Renal cortex interstitium (tissue), 11 donors: Measurements from ENCODE around the gene TUBGCP3. TPM values are rescaled to one million over a fixed set of nuclear protein-coding genes. Genes with fewer than 3 reads are reported as not detected.
A peak's percentile ranks its signal among the peaks of the same experiment; 100 is the strongest.
"Not testable (repeated sequence)": the region's sequence is repeated elsewhere in the genome, so short reads cannot be mapped to it uniquely, and the experiment has no call there.

Experiments
- DNase-seq, 11 donors: peaks; one replicate each; pipeline ENCODE4 v3.0.0-alpha.2; 2013; ENCODE audit warnings: low read depth in 9 of 11, low spot score in 4 of 11; ENCODE audit errors: extremely low read depth in 1 of 11
- polyA plus RNA-seq, 3 donors: library from polyadenylated mRNA; unstranded; fragments of 120-200 nt; gene quantifications; one replicate each; pipeline ENCODE4 v1.2.1, GENCODE V29; 2013; ENCODE audit not compliant: insufficient read length in 3 of 3

The TUBGCP3 gene
- polyA plus RNA-seq, 3 donors: 30.3 to 37.6 (median 32.4) TPM

DNA sequence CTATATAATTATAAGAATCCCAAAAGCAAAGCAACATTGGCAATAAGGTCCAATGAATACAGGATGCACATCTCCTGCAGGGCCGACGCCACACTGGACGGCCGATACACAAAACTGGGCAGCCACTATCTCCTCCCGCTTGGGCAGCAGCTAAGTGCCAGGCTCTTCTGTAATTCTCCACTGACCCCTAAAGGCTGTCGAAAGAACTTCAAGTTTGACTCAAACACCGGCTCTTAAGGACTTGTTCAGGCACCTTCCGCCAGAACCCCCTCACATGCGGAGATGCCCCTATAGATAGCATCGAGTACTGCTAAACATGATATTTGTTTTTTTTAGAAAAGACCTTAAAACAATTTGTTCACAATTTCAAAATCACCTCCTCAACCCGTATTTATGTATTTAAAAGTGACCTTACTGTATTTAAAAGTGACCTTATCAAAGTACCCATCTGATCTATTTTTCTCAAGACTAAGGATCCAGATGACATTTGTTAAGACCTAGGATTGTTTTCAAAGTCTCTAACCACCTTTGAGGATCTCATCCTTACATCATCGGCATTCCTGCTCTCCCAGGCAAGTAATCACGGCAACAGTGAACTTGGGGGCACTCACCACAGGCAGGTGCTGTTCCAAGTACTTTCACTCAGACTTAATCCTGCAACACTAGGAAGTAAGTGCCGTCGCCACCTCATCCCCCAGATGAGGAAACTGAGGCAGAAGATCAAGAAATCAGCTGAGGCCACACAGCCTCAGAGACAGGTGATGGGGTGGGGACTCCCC is 77.8 kb downstream of the TUBGCP3 start:
- peak in 10 of 11 donors; percentile 17 to 61 (median 41) for DNase-seq

DNA sequence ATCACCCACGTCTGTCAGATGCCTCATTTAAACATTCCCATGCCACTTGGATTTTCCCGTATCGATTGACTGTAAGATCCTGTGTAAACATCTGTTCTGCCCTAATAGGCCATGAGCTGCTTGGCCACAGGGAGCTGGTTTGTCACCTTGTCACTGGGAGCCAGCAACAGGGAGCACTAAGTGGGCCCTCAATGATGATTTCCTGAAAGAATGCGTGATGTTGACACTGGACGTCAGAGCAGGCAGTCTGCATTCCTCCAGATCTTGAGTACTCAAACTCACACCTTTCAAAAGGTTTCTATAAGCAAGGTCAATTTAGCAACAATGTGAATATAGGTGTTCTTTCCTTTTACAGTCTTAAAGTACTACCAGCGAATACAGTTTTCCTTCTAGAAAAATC is 78.8 kb downstream of the TUBGCP3 start:
- DNase-seq: no peak

DNA sequence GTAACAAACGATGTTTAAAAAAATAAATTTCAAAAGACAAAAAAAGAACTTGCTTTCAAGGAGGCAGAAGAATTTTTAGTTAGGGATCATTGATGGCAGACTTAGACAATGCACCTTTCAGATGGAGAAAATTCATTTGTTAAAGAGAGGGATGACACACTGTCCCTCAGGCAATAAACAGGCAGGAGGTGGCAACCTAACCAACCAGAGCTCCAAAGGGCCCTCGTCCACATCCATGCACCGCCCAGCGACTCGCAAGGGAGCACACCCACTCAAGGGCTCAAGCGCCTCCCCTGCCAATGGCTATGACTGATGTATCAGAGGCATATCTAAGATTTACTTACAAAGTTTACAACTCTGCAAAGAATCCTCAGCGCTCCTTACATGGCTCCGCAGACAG is 81.9 kb downstream of the TUBGCP3 start:
- no peak for DNase-seq

DNA sequence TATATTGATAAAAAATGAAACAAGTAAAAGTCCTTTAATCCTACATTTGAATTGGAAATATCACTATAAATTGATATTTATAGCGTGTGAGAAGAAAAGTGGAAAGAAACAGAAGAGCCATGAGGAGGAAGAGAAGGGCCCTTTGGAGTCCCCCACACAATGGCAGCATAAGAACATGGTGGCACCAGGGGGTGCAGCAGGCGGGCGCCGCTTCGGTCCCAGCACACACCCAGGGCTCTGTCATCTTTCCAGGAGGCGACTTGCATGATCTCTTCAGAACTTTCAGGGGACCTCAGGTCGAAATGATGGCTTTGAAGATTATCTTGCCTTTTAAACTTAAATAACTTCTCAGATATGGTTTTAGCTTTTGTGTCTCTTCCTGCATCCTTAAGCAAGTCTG is 91.8 kb downstream of the TUBGCP3 start:
- no peak for DNase-seq

DNA sequence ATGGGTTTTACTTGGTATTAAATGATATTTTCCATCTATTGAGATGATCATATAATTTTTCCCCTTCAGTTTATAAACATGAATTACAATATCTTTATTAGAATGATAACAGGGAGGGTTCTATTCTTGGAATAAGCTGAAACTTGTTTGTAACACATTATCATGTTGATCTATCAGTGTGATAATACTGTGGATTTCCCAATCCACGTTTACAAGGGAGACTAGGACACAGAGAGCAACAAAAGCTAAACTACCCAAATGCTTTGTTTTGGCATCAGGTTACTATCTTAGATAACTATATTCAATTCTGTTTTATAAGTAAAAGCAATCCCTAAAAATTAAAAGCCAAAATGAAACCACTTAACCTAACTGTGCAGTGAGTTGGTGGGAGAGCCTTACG is 92.5 kb downstream of the TUBGCP3 start:
- DNase-seq: no peak

DNA sequence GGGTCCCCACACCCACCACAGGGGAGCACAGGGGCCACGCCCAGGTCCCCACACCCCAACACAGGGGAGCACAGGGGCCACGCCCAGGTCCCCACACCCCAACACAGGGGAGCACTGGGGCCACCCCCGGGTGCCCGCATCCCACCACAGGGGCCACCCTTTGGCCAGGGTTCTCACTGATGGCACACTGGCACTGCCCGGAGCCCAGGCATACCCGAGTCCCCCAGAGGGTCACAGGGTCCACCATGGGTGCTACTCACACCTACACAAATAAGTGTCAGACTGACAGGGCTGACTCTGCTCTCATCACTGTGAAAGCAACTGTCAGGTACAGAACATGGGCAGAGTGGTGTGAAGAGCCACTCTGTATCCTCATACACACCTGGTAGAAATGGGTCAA is 98.8 kb downstream of the TUBGCP3 start:
- no peak for DNase-seq

DNA sequence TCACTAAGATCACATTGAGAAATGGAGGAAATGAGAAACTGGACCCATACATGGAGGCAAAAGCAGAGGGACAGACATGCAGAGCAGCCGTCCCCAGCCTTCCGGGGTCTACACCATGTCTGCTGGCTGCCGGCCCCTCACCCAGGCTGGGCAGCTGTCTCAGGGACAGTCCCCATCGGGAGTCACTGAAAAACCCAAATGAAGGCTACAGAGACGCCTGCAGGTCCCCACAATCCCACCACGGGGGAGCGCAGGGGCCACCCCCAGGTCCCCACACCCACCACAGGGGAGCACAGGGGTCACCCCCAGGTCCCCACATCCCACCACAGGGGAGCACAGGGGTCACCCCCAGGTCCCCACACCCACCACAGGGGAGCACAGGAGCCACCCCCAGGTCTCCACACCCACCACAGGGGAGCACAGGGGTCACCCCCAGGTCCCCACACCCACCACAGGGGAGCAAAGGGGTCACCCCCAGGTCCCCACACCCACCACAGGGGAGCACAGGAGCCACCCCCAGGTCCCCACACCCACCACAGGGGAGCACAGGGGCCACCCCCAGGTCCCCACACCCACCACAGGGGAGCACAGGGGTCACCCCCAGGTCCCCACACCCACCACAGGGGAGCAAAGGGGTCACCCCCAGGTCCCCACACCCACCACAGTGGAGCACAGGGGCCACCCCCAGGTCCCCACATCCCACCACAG is 99.5 kb downstream of the TUBGCP3 start:
- DNase-seq: not testable (repeated sequence)

DNA sequence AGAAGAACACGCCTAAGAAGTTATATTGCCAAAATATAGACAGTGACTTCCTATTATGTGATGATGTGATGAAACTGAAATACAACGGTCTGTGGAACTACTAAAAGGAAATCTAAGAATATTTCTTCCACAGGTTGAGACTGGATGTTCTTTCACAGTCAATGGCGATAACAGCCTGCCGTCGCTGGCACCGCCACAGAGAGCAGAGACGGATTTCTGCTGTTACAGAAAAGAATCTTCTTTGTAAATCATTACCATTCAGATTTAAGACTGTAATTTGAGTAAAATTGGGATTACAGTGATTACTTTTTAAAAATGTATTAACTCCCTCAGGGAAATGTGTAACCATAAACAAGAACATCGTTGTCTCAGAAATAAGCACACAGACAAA is 100.8 kb downstream of the TUBGCP3 start:
- DNase-seq: no peak

DNA sequence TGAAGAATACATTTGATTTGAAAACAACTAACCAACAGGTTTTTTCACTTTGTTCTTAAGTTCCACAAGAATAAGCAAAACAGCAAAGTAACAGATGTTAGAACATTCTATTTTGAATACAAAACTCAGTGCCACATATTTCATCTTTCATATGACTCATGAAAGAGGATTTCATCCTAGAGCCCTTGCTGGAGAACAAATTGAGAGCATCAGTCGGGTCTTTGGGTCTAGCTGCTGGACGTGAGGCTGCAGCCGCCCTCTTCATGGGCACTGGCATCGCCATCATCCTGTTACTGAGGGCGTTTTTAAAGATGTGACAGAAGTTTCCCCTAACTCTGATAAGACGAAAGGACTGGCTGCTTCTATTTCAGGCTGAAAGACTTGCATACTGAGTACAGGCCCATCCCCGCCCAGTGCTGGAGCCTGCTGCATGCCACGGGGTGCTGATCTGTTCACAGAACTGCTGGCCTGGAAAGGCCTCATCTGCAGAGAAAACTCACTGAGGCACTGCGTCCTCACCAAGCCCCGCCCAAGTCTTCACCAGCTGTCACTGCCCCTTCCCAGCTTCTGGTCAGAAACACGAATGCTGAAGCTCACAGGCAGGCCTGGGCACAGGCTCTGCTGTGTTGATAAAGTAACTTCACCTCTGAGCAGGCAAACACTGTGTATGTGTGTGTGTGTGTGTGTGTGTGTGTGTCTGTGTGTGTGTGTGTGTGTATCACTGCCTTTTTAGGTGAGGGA is 101.4 kb downstream of the TUBGCP3 start:
- DNase-seq: no peak

DNA sequence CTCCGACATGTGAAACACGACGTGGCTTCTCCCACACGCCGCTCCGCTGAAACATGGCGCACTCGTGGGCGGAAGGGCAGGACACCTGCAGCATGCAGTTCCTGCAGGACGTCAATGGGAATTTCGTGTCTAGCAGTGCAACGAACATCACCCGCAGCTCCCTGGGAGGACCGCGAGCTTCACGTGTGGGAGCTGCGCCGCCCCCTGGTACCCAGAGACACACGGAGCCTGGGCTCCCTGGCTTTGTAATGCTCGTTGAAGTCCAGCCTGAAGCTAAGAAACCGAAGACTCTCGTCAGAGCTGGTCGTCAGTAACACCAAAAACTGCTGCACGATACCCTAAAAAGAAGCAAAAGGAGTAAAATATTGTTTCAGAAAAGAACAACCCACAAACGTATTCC is 102.1 kb downstream of the TUBGCP3 start:
- not testable (repeated sequence) for DNase-seq

DNA sequence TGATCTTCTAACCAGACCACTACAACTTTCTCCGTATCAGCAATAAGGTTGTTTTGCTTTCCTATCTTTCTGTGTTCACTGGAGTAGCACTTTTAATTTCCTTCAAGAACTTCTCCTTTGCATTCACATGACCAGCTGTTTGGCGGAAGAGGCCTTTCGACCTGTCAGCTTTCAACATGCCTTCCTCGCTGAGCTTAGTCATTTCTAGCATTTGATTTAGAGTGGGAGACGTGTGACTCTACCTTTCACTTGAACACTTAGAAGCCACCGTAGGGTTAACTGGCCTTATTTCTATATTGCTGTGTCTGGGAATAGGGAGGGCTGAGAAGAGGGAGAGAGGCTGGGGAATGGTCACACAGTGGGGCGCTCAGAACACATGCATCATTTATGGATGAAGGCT is 104.7 kb downstream of the TUBGCP3 start:
- no peak for DNase-seq

DNA sequence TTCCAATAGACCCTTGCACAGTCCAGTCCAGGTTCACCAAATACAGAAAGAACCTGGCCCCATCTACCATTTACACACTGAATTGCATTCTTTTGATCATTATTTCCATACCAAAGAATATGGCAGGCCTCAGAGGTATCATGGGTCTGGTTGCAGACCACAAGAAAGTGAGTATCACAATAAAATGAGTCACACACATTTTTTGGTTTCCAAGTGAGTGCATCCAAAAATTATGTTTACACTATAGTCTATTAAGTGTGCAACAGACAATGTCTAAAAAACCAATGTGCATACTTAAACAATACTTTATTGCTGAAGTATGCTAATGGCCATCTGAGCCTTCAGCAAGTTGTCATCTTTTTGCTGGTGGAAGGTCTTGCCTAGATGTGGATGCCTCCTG is 106.5 kb downstream of the TUBGCP3 start:
- DNase-seq: no peak

DNA sequence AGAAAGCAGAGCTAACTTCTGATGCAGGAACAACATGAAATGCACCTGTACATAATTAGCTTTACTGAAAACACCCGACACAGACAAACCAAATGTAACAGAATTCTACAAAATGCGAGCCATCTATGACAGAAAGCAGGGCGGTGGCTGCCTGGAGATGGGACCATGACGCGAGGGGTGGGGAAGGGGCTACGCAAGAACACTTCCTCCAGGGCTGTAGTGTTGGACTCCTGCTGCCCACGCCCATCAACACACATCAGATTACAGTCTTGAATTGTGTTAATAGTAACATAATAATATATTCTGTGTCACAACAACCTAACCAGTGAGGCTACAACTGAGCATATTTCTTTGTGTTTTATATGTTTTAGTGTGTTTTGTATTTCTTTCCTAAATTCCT is 108.6 kb downstream of the TUBGCP3 start:
- DNase-seq: no peak

DNA sequence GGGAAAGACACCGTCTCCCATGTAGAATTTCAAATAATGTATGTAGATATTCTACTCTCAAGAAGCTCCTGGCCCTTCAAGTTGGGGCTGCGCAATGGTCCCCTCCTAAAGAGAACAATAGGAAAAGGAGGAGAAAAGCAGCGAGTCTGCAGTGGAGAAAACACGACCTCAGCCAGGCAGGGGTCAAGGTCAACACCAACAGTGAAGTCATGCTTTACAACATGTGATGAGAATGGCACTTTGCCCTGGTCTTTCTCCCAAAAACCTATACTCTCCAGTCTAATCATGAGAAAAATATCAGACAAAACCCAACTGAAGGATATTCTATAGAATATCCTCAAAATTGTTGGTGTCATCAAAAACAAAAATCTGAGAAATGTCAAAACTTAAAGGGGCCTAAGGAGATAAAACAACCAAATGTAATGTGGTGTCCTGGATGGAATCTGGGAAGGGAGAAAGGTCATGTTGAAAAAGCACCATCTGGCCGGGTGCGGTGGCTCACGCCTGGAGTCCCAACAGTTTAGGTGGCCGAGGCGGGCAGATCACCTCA is 110.8 kb downstream of the TUBGCP3 start:
- DNase-seq: no peak

DNA sequence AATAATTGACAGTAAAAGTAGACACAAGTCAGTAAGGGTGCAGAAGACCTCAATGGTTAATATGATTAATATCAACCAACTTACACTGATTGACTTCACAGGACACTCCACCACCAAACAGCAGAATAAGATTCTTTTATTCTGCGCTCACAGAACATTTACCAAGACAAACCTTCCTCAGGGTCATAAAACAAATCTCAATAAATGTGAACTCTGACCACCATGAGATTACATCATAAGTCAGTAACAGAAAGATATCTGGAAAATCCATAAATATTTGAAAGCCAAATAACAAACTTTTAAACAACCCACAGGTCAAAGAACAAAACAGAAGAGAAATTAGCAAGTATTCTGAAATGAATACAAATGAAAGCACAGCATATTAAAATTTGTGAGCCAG is 112.1 kb downstream of the TUBGCP3 start:
- no peak for DNase-seq

DNA sequence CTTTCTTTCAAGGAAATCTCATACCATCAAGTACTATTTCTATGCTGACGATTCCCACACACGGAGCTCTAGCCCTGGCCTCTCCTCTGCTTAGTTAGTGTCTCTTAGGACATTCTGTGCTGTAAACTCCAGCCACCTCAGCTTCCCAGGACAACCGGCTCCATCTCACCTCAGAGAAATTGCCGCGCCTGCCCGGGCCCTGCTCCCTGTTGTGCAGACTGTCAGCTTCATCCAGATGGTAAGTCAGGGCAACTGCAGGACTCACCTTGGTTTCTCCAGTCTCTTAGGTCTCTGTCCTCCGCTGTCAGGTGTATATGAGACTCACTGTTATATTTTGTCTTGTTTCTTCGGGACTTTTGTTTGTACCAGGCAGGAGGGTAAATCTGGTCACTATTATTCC is 113.1 kb downstream of the TUBGCP3 start:
- no peak for DNase-seq

DNA sequence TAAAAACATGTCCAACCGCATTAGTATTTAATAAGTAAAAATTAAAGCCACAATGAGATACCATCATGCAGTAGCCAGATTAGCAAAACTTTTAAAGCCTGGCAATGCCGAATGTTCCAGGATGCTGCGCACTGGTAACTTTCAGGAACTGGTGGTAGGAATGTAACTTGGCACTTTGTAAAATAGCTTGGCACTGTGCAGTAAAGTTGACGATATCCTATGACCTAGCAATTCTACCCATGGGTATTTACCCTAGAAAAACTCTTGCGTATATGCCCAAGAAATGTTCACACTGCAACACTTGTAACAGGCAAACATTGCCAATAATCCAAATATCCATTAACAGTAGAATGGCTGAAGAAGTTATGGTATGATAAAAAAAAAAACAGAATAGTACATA is 114.1 kb downstream of the TUBGCP3 start:
- no peak for DNase-seq

DNA sequence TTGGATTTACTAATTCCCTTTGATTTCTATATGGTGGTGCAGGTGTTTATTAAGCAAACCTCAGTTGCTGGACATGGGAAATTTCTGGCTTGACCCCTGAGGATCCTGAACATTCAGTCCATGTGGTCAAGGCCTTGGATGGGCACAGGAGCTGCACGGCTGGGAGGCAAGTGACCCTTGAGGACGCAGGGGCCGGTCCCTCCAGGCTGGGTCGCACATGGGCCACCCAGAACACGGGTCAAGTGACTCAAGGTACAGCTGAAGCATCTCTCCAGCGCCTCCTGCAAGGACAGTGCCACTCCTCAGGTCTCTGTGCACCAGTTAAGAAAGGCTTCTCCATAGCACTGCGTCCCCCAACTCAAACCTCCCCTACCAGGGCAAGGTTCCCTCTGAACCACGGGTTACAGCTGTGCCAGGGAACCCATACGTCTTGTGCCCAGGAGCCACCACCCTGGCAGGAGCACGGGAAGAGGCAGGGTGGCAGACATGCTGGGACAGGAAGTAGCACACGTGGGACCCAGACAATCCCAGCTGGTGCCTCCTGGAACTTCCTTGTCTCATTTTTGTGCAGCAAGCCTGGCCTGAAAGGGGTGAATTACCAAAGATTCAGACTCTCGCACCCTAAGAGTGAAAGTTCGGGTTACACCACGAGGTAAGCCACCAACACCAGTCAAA is 118.7 kb downstream of the TUBGCP3 start:
- no peak for DNase-seq

DNA sequence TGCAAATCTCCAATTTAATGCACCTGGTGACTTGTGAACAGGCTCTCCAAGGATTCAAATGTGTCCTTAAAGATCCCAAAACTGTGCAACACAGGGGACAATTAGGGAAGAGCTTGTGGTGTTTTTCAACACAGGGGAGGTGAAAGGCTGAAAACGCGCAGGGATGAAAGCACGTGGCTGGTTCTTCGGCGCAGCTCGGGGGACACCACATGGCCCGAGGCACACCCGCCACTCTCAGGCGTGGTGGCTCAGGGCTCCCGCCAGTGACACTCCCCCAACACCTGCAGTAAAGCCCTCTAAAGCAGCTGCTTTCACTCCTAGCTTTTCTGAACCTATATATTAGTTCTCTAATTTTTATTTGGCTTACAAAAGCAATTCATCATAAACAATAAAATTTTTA is 119.9 kb downstream of the TUBGCP3 start:
- no peak for DNase-seq
